GM15510 (cell line): ENCODE measurements around the gene PPIP5K2.

Experiments used
- POLR2A ChIP-seq: IDR thresholded peaks from 3 replicates; pipeline ENCODE4 v1.6.1; 2011; ENCODE audit warnings: borderline replicate concordance; ENCODE audit not compliant: insufficient read length; ENCODE audit errors: extremely low read depth

Gene PPIP5K2

DNA sequence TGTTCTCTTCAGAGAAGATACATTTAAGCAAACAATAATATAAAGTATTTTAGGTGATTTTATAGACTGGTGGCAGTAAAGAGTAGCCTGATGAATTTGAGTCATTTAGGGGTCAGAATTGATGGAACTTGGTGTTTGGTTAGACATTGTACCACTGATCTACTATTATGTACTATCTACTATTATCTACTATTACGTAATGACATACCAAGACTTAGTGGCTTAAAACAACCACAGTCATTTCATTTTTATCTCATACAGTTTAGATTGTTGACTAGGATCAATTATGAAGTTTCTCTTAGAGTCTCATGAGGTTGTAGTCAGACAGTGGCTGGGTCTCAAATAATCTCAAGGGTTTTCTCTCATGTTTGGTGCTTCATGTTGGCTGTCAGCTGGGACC is 54.0 kb downstream of the PPIP5K2 start:
- TF ChIP-seq POLR2A = no peak

DNA sequence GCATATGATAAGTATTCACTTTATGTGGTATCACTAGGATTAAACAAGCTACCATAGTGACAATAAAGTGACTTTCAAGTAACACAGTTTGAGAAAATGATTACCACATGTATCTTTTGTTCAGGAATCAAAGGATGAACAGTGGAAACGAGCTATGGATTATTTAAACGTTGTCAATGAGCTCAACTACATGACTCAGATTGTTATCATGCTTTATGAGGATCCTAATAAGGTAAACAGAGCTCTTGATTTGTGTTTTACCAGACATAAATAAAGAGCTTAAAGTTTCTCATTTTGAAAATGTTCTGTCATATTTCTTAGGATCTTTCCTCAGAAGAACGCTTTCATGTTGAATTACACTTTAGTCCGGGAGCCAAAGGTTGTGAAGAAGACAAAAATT is 57.4 kb downstream of the PPIP5K2 start:
- no peak for TF ChIP-seq POLR2A

DNA sequence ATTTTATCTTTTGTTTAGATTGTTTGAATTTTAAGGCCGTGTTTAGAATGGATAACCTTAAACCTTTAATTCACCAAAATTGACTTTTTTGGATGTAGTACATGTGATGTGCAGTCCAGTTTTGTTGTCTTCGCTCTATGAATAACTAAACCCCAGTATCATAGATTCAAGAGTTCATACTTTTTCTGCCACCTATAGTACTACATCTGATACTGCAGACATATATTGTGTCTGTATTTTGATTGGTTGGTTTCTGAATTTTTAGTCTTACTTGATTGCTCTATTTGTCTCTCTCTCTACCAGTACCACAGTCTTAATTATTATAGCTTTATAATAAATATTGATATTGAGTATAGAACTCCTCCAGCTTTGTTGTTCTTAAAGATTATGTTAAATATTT is 58.1 kb downstream of the PPIP5K2 start:
- TF ChIP-seq POLR2A = no peak

- TF ChIP-seq POLR2A = no peak
Observed at GRCh38 chr5:103186152-103186551, 66.1 kb downstream of the PPIP5K2 start.

- no peak for TF ChIP-seq POLR2A
Observed at GRCh38 chr5:103188436-103188835, 68.3 kb downstream of the PPIP5K2 start.

- TF ChIP-seq POLR2A = no peak
Observed at GRCh38 chr5:103203226-103203625, 83.1 kb downstream of the PPIP5K2 start.

DNA sequence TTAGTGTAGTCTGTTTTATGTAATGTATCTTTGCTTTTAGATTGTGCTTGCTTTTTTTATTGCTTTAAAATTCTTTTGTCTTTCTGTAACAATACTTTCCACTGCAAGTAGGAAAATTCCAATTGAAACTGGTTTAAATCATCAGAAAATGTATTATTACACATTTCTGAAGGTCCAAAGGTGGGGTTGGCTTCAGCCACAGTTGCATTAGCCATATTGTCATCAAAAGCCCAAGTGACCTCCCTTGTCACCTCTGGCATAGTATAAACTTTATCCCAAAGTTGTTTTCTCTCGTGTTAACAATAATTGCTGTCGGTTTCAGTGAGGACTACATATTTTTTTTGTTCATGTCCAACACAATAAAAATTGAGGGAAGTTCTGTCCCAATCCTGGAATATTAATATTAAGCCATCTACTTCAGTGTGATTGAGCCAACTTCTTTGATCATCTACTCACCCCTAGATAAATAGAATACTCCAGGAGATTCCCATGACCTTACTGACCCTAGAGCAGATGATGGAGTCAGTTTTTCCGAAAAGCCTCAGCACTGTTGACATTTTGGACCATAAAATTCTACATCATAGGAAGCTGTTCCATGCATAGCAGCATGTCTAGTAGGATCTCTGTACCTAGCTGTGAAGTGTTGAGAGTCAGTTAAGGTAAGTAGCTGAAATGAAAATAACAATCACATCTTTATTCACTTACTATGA is 86.0 kb downstream of the PPIP5K2 start:
- no peak for TF ChIP-seq POLR2A

DNA sequence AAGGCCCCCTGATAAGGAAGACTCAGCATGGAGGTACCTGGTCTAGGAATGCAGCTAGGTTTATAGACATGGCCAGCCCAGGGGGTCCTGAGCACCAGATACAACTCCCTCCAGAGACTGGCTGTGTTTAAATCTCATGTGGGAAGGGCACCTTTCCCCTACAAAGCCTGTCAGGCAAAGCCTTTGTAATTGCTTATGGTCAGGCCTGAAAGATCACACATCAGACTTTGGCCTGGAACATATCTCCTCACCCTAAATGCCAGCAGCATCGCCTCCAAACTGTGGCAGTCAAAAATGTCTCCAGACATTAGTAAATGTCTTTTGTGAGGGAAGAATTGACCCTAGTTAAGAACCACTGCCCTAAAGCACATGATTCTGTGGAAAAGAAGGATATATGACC is 86.9 kb downstream of the PPIP5K2 start:
- TF ChIP-seq POLR2A = no peak

- TF ChIP-seq POLR2A = no peak
Observed at GRCh38 chr5:103207653-103208052, 87.6 kb downstream of the PPIP5K2 start.

GRCh38 chr5:103208460-103208859 is 88.4 kb downstream of the PPIP5K2 start:
- no peak for TF ChIP-seq POLR2A

DNA sequence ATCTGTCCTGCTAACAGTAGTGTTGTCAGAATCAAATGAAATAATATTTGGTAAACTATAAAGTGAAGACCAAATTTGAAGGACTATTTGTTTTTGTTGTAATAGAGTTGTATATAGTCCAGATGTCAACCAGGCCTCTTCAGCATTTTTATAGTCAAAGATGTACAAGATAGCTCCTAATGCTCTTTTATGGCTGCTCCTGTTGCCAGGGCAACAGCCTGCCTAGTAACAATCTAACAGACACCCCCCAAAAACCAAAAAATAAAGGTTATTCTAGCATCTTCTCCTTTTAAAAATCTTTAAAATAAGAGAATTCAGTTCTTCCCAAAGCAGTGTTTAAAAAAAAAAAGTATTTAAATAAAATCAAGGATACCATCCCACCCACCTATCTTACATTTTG is 89.0 kb downstream of the PPIP5K2 start:
- TF ChIP-seq POLR2A = no peak

GRCh38 chr5:103210952-103211351 is 90.9 kb downstream of the PPIP5K2 start:
- no peak for TF ChIP-seq POLR2A

GRCh38 chr5:103211576-103212561 is 91.8 kb downstream of the PPIP5K2 start:
- no peak for TF ChIP-seq POLR2A

- no peak for TF ChIP-seq POLR2A
Observed at GRCh38 chr5:103216137-103216536, 96.0 kb downstream of the PPIP5K2 start.

- TF ChIP-seq POLR2A = no peak
Observed at GRCh38 chr5:103216697-103217096, 96.6 kb downstream of the PPIP5K2 start.

DNA sequence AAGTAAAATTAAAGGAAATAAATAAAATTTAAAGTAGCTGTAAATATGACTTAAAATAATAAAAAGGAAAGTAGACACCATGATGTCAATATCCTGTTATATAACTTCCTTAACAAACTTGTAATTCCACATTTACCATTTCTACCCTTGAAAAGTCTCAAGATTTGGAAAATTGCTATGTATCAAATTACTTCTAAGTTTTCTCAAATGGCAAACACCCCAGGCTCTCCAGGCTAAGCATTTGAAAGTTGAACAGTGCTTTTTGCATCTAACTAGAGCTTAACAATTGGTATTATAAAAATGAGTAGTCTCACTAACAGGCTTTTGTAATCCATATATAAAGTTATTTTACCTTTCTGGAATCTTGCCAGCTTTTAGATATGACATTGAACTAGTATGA is 97.0 kb downstream of the PPIP5K2 start:
- no peak for TF ChIP-seq POLR2A
